HEK293T (cell line): ENCODE data around the gene VTI1A.

Experiments
- CTCF ChIA-PET: fragments of 350-600 bp; formaldehyde crosslinking; extraction: SDS; loops from one replicate; lab custom pipeline; 2021; ENCODE audit warnings: antibody characterized with exemption, inconsistent platforms; lab: Yijun Ruan, JAX
- POLR2A ChIA-PET: fragments of 350-600 bp; formaldehyde crosslinking; extraction: SDS; loops from one replicate; lab custom pipeline; 2020; ENCODE audit warnings: antibody characterized with exemption, inconsistent platforms; lab: Yijun Ruan, JAX
- DNase-seq: peaks from one replicate; pipeline ENCODE4 v3.0.0; 2012; ENCODE audit warnings: mixed read lengths; ENCODE audit errors: extremely low spot score
- ARNT ChIP-seq: fragments of 450-650 bp; IDR thresholded peaks from 2 replicates; pipeline ENCODE4 v1.6.1; 2017; ENCODE audit warnings: mild to moderate bottlenecking
- BHLHE40 ChIP-seq: fragments of 450-650 bp; IDR thresholded peaks from 2 replicates; pipeline ENCODE4 v1.6.1; 2016; ENCODE audit warnings: mild to moderate bottlenecking, moderate library complexity, borderline replicate concordance
- CTBP1 ChIP-seq: fragments of 450-650 bp; IDR thresholded peaks from 2 replicates; pipeline ENCODE4 v1.6.1; 2016; ENCODE audit warnings: borderline replicate concordance
- ELF4 ChIP-seq: fragments of 450-650 bp; IDR thresholded peaks from 2 replicates; pipeline ENCODE4 v1.6.1; 2017; ENCODE audit warnings: antibody characterized with exemption
- FOXA1 ChIP-seq: fragments of 450-650 bp; IDR thresholded peaks from 2 replicates; pipeline ENCODE4 v1.6.1; 2016; ENCODE audit warnings: mild to moderate bottlenecking
- FOXK2 ChIP-seq: fragments of 450-650 bp; IDR thresholded peaks from 2 replicates; pipeline ENCODE4 v1.6.1; 2016; ENCODE audit warnings: mild to moderate bottlenecking
- FOXM1 ChIP-seq: fragments of 450-650 bp; IDR thresholded peaks from 2 replicates; pipeline ENCODE4 v1.6.1; 2017; ENCODE audit warnings: mild to moderate bottlenecking, borderline replicate concordance
- HDGF ChIP-seq: fragments of 450-650 bp; IDR thresholded peaks from 2 replicates; pipeline ENCODE4 v1.6.1; 2017; ENCODE audit warnings: antibody characterized with exemption, borderline replicate concordance
- L3MBTL2 ChIP-seq: fragments of 450-650 bp; conservative IDR thresholded peaks from 2 replicates; pipeline ENCODE4 v1.6.1; 2016; ENCODE audit warnings: mild to moderate bottlenecking
- LEF1 ChIP-seq: fragments of 450-650 bp; IDR thresholded peaks from 2 replicates; pipeline ENCODE4 v1.6.1; 2017; ENCODE audit warnings: mild to moderate bottlenecking, borderline replicate concordance
- NFRKB ChIP-seq: fragments of 450-650 bp; IDR thresholded peaks from 2 replicates; pipeline ENCODE4 v1.6.1; 2016; ENCODE audit warnings: mild to moderate bottlenecking, moderate library complexity
- SP1 ChIP-seq: fragments of 450-650 bp; IDR thresholded peaks from 2 replicates; pipeline ENCODE4 v1.6.1; 2017
- SUZ12 ChIP-seq: fragments of 450-650 bp; IDR thresholded peaks from 2 replicates; pipeline ENCODE4 v1.6.1; 2016; ENCODE audit warnings: mild to moderate bottlenecking
- TARDBP ChIP-seq: fragments of 450-650 bp; IDR thresholded peaks from 2 replicates; pipeline ENCODE4 v1.6.1; 2016
- ZNF384 ChIP-seq: fragments of 450-650 bp; IDR thresholded peaks from 2 replicates; pipeline ENCODE4 v1.6.1; 2016
- TF ChIP-seq, protein P1 (sequence below): fragments of 450-650 bp; IDR thresholded peaks from 2 replicates; pipeline ENCODE4 v1.6.1; 2016

The VTI1A gene

DNA sequence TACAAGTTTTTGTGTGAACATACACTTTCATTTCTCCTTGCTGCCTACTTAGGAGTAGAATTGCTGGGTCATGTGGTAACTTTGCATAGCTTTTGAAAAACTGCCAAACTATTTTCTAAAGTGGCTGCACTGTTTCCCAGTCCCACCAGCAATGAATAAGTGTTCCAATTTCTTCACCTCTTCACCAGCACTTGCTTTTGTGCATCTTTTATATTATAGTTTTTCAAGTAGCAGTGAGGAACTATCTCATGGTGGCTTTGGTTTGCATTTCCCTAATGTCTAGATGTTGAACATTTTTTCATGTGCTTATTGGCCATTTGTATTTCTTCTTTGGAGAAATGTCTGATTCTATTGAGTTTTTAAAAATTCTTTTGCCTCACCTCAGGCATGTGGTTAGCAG is 273.2 kb downstream of the VTI1A start:
- no peak for DNase-seq
- CTCF ChIA-PET: interaction anchor here (0.7 kb wide), 1 partner anchor 256 kb away, joined by 3 read pairs; no protein-coding TSS in a partner anchor
- POLR2A ChIA-PET: no interaction called here
- TF ChIP-seq SP1 (no peak), NFRKB (no peak), CTBP1 (no peak), ARNT (no peak), FOXM1 (no peak), ELF4 (no peak), L3MBTL2 (no peak), HDGF (no peak), LEF1 (no peak), BHLHE40 (no peak), FOXK2 (no peak), ZNF384 (no peak), FOXA1 (no peak), TARDBP (no peak), SUZ12 (no peak)
- TF ChIP-seq, protein P1, sequence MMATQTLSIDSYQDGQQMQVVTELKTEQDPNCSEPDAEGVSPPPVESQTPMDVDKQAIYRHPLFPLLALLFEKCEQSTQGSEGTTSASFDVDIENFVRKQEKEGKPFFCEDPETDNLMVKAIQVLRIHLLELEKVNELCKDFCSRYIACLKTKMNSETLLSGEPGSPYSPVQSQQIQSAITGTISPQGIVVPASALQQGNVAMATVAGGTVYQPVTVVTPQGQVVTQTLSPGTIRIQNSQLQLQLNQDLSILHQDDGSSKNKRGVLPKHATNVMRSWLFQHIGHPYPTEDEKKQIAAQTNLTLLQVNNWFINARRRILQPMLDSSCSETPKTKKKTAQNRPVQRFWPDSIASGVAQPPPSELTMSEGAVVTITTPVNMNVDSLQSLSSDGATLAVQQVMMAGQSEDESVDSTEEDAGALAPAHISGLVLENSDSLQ: no peak

GRCh38 chr10:112721080-112721698 is 274.2 kb downstream of the VTI1A start:
- peak; percentile 66 for DNase-seq
- ChIA-PET CTCF (interaction anchor here (0.5 to 1.6 kb wide), 5 partner anchors 10 to 212 kb away, joined by 3 to 5 read pairs (median 3); no protein-coding TSS in a partner anchor), POLR2A (no interaction called here)
- no peak for TF ChIP-seq FOXK2
- TF ChIP-seq, protein P1: no peak
- TF ChIP-seq ARNT: no peak
- no peak for TF ChIP-seq SP1
- TF ChIP-seq FOXM1: no peak
- TF ChIP-seq HDGF: no peak
- TF ChIP-seq ZNF384: no peak

DNA sequence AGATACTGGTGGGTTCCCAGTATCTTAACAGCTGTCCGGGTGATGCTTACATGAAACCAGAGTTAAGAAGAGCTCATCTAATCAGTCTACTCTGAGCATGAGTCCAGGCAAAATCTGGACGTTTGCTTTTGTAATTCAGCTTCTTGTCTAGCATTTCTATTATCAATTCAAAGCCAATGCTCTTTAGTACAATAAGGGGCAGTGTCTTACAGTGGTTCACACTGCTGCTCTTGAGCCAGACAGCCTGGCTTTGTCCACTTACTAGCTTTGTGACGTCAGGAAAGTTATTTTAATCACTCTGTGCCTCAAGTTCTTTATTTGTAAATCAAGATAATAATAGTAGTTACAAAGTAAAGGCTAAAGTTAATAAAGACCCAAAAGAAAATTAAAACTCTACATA is 275.7 kb downstream of the VTI1A start:
- CTCF ChIA-PET: no interaction called here
- POLR2A ChIA-PET: no interaction called here

GRCh38 chr10:112723876-112724275 is 276.9 kb downstream of the VTI1A start:
- POLR2A ChIA-PET: no interaction called here
- CTCF ChIA-PET: interaction anchor here (1.1 to 1.4 kb wide), 2 partner anchors 18 to 27 kb away, joined by 3 read pairs; no protein-coding TSS in a partner anchor
- TF ChIP-seq ELF4: no peak
- TF ChIP-seq LEF1: no peak
- TF ChIP-seq NFRKB: no peak
- no peak for TF ChIP-seq FOXA1
- no peak for TF ChIP-seq ARNT
- TF ChIP-seq ZNF384: no peak
- TF ChIP-seq, protein P1: no peak
- no peak for TF ChIP-seq SP1
- no peak for TF ChIP-seq L3MBTL2
- no peak for TF ChIP-seq HDGF
- TF ChIP-seq FOXM1: no peak
- TF ChIP-seq CTBP1: no peak
- no peak for TF ChIP-seq BHLHE40
- TF ChIP-seq SUZ12: no peak
- no peak for TF ChIP-seq TARDBP
- no peak for TF ChIP-seq FOXK2
- no peak for DNase-seq

More for the DNA sequence above, 275.7 kb downstream of the VTI1A start:
- no peak for TF ChIP-seq FOXA1
- DNase-seq: no peak

GRCh38 chr10:112724404-112724991 is 277.5 kb downstream of the VTI1A start:
- ChIA-PET POLR2A (no interaction called here), CTCF (interaction anchor here (1.1 to 1.4 kb wide), 2 partner anchors 18 to 28 kb away, joined by 3 read pairs; no protein-coding TSS in a partner anchor)
- peak; percentile 59 for DNase-seq
- TF ChIP-seq ZNF384 (peak; percentile 87), HDGF (no peak)

- TF ChIP-seq LEF1 (no peak), L3MBTL2 (no peak)
- POLR2A ChIA-PET: no interaction called here
- CTCF ChIA-PET: no interaction called here
- no peak for DNase-seq
Observed at GRCh38 chr10:112728118-112728883, 281.3 kb downstream of the VTI1A start.
